Measurements from ENCODE around the gene POU5F1.

Gene POU5F1

GRCh38 chr6:31114541-31114878 lies 56.0 kb downstream of the POU5F1 start, which contains the start of gene PSORS1C1:
Gene PSORS1C1 (plus strand): TSS chr6:31114800. CDS start chr6:31129633, 14,833 bp downstream.
- DNase-seq (ENCODE audit: low read depth), result peak; percentile 85

All from non-pigmented ciliary epithelial cell (primary cell).